HG03280 (cell line): ENCODE results near the gene OSTF1.
A peak's percentile ranks its signal among the peaks of the same experiment; 100 is the strongest.

ENCODE experiments used
- ATAC-seq: cut with Tn5 transposase; IDR thresholded peaks from one replicate; pipeline ENCODE4 v1.9.1; 2021; ENCODE audit warnings: mild to moderate bottlenecking, moderate library complexity; ENCODE audit not compliant: unreplicated experiment

OSTF1 gene, protein sequence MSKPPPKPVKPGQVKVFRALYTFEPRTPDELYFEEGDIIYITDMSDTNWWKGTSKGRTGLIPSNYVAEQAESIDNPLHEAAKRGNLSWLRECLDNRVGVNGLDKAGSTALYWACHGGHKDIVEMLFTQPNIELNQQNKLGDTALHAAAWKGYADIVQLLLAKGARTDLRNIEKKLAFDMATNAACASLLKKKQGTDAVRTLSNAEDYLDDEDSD

DNA sequence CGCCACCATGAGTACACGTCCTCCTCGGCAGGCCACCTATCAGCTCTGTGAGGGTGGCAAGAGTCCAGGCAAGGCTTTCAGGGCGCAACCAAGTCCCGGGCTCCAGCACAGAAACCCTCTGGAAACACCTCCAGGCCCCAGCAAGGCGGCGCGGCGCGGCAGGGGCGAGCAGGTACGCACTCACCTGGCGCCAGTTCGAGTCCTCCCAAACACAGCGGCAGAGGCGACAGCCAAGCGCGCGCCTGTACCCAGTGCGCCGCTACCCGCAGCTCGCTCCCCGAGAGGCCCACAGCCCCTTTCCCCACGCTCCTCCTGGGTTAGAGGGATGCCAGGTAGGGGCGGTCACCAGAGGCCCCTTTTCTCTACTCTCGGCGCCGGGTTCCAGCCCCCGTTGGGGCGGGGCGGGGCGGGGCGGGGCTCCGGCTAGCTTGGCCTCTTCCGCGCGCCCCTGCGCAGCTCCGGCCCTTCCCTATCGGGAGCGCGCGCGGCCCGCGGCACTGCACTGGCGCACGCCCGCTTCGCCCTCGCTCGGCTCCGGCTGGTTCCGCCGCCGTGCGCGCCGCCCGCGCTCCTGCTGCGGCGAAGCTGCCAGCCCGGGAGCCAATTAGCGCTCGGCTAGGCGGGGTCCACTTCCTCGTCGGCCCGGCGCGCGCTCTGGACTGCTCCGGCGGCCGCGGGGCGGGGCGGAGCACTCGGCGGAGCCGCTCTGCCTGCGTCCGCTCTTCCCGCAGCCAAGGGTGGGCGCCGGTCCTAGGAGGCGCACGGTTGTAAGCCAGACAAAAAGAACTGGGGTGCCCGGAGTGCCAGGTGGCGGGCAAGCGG, at the start of gene OSTF1, which contains the start of gene NMRK1:
Gene OSTF1 (plus strand): TSS at position 691 of the 822 bp plus-strand sequence. CDS start 179 bp downstream, outside the sequence.
Gene NMRK1 (minus strand): TSS at position 332 of the 822 bp plus-strand sequence. CDS start 5,040 bp downstream, outside the sequence.
- peak; percentile 91 for ATAC-seq

DNA sequence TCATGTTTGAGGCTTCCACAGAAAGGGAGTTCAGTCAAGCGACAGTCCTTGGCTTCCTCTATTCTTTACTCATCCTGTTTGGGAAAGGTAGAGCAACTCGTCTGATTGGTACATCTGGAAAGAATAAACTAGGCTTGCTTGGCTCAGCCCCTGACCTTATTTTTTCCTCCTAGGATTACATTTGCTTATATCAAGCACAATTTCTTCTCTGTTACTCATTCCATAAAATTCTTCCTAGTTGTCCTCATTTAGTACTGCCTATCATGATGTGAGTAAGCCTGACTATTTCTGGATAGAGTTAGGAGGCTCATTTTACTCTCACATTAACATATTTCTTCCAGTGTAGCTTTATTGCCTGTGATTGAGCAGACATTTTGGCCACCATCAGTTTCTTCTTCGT, 49.3 kb upstream of the OSTF1 start:
- no peak for ATAC-seq

DNA sequence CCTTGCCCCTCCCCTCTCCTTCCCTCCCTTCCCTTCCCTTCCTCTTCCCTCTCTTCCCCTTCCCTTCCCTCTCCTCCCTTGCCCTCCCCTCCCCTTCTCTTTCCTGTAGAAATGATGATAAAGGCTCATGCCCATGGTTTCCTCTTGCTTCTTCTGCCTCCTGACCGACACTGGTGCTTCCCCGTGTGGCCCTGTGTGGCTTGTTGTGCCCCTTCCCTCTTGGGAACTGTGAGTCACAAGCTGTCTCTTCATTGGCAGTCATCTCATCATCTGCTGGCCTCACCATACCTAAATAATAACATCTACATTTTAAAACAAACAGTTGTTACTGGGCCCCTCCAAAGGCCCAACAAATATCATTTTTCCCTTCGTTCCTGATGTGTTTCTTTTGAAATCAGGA, 48.5 kb upstream of the OSTF1 start:
- no peak for ATAC-seq

DNA sequence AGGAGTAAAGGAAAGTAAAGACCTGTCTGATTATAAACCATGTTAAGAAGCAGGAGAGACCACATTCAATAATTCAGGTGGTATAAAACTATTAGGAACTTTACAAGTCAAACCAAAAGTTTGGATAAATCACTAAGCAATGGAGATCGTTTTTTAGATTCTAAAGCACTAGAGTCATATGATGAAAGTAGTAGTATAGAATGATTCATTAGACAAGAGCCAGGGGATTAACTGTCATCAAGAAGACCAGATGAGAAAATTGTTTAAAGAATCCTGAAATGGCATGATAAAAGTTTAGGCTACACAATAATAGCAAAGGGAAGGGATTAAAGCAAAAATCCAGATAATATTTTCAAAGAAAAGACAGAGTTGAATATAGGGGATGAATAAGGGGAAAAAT, 47.3 kb upstream of the OSTF1 start:
- no peak for ATAC-seq

DNA sequence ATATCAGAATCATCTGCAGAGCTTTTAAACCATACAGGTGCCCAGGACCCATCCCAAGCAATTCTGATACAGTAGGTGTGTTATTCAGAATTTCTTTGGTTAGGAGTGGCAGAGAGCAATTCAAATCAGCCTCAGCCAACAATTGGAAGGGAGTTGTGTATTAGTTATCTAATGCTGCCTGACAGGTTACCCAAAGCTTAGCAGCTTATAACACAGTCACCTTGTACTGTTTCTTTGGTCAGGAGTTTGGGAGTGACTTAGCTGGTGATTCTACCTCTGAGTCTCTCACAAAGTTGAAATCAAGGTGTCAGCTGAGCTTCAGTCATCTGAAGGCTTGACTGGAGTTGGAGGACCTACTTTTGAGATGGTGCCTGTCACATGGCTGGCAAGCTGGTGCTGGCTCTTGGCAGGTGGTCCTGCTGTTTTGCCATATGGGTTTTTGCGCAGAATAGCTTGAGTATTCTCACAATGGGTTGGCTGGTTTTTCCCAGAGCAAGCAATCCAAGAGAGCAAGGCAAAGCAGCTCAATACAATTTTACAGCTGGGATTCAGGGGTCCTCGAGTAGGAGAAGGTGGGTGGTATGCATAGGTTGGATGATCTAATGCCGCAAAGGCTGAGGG, 41.5 kb upstream of the OSTF1 start:
- no peak for ATAC-seq

DNA sequence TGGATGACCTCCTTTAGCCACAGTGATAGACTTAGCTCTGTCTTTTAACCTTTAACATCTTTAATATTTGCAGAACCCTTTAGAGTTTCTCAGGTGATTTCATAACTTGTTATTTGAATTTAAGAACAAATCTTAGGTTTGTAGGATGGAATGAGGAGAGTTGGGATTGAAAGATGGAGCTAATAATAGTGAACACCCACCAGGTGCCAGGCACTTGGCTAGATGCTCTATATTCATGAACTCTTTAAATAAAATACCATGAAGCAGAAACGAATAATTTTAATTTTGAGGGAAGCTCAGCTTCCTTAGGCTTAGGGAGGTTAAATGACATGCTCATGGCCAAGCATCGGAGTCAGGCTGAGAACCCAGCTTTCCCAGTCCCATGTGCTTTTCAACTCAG, 40.8 kb upstream of the OSTF1 start:
- ATAC-seq = no peak

DNA sequence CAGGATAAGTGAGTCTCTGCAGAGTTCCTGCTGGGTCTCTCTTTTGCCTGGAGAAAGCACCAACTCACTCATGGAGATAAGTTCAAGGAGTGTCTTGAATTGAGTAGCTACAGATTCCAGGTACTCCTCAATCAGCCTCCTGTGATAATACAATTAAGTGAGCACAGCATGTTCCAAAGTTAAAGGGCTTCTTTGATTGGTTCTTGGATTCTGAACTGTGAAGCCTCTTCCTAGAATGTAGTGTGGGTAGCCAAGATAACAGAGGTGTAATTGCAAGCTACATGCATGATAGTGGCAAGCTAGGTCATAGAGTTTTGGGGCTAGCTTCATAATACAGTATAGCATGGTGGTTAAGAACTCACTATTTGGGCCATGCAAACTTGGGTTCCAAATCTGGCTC, 37.0 kb upstream of the OSTF1 start:
- no peak for ATAC-seq

DNA sequence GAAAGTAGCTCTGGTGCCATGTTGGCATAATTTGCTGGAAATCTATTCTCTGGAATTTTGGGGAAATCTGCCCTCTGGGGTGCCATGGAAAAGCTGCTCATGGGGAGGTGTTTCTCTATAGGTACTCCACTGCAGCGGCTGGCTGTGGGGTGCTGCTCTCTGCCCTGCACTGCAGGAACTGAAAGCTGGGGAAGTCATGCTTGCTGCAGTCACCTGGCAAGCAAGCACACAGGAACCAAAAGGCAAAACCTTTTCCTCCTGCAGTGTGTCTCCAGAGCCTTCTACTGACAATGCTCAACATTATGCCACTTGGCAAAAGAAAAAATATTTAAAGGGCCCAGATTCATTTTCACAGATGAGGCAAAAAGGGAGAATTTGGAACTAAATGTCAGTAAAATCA, 34.4 kb upstream of the OSTF1 start:
- peak; percentile 94 for ATAC-seq

DNA sequence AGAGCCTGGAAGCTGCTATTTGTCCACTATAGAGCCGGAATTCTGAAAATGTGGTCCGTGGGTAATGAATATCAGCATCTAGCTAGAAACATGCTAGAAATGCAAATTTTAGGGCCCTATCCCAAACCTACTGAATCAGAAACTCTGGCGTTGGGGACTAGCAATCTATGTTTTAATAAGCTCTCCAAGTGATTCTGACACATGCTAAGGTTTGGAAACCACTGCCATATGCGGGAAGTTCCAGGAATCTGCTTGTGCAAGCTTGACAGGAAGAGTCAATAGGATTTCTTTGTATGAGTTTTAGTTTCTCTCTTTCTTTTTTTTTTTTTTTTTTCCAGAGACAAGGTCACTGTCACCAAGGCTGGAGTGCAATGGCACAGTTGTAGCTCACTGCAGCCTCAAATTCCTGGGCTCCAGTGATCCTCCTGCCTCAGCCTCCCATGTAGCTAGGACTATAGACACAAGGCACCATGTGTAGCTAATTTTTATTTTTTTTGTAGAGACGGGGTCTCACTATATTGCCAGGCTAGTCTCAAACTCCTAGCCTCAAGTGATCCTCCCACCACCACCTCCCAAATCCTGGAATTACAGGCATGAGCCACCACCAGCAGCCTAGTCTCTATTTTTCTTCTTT, 33.8 kb upstream of the OSTF1 start:
- no peak for ATAC-seq

DNA sequence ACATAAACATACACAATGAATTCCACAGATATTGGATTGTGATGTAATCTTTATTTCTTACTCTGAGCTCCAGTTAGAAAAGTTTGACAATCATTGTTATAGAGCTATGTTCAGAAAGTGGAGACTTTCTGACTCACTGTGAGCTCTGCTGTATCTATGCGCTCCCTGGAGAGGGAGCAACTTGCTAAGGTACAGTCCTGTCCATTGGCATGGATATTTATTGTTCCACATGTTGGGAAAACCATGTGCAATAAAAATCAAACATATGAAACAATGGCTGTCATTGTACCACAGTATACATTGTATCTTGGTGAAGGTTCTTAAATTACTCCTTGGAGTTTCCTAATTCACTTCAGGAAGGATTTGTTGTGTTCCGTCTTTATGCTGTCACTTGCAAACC, 27.1 kb upstream of the OSTF1 start:
- ATAC-seq = no peak

DNA sequence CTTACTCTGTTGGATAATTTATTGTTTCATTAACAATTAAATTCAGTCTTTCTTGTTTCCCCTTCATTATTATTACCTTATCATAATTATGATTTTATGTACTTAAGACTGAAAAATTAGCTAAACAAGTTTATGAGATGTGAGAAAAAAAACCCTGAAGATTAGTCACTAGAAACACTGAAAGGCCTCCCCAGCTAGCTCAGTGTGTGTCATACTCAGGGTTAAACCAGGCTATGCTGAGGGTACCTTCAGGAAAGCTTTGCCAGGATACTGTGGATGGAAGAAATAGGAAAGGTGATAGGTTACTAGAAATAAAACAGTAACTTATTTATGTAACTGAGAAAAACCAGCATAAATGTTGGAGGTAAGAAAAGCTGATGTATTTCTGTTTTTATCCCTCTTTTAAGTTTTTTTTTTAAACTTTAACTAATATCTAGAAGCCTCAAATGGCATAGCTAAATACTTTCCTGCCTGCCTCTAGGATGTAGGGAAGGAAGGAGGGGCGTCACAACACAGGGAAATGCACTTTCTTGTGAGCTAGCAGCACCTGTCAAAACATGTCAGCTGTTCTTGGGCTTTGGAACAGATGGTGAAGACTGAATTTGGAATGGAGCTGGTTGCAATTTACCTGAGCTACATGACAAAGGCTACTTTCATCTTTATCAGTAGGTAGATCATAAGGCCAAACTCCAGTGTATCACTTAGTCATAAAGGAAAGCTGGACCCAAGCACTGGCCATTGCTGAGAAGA, 24.6 kb upstream of the OSTF1 start:
- ATAC-seq = no peak

DNA sequence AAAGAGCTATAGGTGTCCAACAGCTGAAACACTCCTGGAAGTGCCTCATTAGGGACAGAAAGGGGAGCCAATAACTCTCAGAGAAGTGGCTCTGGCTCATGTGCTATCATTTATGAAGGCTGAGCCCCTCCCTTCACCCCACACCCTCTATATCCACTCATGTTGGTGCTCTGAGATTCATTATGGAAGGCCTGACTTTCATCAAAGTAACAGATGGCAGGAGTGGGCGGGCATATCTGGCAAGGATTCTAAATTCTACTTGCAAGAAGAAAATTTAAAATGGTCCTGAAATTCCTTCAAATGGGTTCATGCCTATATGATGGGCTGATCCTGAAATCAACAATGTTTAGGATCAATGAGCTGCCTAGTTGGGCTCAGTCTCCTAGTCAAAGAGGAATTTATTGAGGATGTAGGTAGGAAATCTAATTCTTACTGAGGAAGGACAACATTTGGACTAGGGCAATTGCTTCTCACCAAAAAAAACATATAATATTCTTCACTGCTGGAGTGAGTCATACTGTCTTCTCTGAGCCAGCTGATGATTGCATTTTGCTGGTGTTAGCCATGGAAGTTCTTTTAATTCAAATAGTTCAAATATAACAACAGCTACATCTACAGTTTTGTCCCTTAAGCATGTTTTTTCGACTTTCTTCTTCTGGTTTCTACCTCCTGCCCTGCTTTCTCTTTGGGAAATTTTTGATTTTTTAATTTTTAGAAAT, 23.8 kb upstream of the OSTF1 start:
- ATAC-seq = no peak

DNA sequence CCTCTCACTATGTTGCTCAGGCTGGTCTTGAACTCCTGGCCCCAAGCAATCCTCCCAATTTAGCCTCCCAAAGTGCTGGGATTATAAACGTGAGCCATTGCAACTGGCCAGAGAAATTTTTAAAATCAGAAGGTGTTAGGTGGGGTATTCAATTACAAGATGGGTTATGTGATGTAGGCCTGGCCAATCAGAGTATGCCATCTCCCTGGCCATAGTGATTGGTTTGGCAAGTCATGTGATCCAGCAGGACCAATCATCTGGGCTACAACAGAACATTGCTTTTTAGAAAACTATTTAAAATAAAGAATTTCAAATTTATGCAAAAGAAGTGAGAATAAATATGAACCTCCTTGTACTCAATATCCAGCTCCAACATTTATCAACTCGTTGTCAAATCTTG, 22.8 kb upstream of the OSTF1 start:
- ATAC-seq = no peak

DNA sequence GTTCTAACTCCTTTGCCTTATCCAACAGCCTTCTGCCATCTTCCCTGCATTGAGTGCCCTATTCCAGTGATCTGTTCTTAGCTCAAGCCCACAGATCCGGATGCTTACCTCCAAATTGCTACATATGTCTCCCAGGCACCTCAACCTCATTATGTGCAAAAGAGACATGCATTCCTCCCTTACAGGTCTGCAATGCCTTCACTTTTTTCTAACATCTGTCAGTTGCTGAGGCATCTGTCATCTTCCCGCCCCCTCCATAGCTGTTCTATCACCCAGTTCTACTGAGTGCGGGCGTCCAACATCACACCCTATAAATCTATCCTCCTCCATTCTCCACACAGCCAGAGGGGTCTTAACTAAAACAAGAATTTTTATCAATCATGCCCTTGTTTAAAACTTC, 20.4 kb upstream of the OSTF1 start:
- no peak for ATAC-seq

DNA sequence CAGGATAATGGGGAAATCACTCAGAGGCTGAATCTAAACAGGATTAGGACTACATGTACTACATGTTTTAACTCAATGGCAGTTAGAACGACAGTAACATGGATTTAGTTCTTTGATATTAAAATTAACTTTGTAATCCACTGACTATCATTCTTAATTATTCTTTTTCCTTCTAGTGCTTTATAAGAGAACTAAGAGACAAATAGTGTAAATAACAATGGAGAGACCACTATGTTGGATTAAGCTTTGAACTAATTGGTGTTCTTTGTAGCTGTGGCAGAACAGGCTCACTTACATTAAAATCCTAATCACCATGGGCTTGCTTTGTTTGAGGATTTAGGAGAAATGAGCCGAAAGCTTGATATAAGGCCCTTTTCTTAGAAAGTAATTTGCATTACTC, 19.1 kb upstream of the OSTF1 start:
- ATAC-seq = no peak

DNA sequence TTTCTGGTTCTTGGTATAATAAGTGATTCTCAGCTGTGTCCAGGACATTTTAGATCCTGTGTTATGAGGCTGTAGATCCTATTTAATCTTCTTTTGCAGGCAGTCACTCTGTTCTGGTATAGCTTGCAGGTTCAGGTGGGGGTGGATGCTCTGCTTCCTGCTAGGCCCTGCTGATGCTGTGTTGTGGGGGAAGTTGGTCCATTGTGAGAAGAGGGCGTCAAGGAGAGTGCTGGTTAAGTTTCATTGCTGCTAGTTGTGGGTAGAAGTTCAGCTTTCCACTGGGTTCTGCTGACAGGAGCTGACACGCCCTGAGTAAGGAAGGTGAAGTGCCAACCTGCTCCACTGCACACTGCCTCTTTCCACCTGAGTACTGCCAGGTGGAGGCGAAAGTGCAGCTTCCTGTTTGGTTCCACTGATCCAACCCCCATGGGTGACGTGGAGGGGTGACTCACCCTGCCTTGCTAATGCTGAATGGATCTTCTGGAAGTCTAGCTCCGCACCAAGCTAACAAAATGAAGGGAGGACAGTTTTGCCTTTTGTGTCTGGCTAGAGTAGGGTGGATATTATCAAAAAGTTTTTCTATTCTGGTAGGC, 16.7 kb upstream of the OSTF1 start:
- peak; percentile 78 for ATAC-seq

DNA sequence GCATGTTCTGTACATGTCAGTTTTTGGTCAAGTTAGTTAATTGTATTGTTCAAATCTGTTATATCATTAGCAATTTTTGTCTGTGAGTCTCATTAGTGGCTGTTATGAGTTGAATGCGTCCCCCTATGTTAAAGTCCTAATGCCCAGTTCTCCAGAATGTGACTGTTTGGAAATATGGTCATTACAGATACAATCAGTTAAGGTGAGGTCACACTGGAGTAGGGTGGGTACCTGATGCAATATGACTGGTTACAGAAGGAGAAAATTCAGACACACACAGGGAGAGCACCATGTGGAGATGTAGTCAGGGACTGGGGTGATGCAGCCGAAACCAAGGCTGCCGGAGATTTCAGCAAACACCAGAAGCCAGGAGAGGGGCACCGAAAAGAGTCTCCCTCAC, 15.4 kb upstream of the OSTF1 start:
- ATAC-seq = no peak

DNA sequence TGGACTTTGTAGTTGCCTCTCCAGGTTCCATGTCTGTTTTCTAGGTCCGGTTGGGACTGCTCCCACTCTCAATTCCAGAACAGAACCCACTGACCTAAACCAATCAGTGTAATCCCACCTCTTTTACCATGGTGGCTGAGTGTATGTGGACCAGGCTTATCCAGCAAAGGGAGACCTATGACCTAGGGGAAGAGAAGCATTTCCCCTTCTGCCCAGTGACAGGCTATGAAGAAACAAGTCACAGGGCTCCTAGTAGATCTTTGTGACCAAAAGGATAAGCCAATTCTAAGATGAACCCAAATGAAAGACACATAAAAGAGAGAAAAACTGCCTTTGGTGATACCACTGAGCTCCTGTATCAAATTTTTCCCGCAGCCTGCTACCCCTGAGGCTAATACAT, 6.7 kb upstream of the OSTF1 start:
- no peak for ATAC-seq

DNA sequence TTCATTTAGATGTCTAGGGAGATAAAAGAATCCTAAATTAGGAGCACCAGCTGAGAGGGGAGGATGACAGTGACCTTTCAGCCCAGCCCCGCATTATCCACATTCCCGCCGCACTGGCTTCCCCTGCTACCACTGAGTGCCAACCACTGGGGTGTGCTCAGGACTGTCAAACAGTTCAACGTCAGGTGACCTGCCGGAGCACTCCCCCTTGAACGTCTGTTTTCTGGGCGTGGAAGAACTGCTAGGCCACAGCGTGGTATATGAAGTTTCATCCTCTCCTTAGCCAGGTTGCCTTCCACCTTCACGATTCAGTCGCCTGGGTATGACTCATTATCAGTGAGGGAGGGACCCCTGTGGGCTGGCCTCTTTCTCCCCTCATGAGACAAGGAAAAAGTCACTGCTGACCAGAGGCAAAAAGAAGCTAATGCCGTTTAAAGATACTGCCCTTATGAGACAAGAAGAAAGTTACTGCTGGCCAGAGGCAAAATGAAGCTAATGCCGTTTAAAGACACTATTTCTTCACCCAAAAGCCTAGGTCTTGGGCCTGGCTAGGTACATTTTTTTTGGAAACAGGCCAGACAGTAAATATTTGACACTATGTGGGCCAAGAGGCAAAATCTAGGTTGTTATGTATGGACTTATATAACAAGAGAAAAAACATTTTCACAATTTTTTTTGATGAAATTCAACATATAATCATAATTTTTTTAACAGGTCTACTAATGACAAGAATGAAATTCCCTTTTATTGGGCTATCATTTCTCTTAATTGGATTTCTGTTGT, 4.9 kb upstream of the OSTF1 start:
- ATAC-seq = no peak
